HepG2 (cell line): Measurements from ENCODE around the gene TPRN. TPM values are rescaled to one million over a fixed set of nuclear protein-coding genes. Genes with fewer than 3 reads are reported as not detected.
A peak's percentile ranks its signal among the peaks of the same experiment; 100 is the strongest.

Source experiments
- ASH2L ChIP-seq: fragments of 300-600, 200-600 bp; sonication (generic); IDR thresholded peaks from 2 replicates; pipeline ENCODE4 v1.7.0; 2017; ENCODE audit warnings: low read depth, mild to moderate bottlenecking, moderate library complexity, mixed read lengths, low read length; ENCODE audit not compliant: insufficient read length
- CEBPG ChIP-seq: IDR thresholded peaks from 2 replicates; pipeline ENCODE4 v1.6.1; 2016
- MIER2 ChIP-seq: IDR thresholded peaks from 2 replicates; pipeline ENCODE4 v1.6.1; 2016; ENCODE audit warnings: missing biosample characterization, missing genetic modification reagents
- MTERF4 ChIP-seq: sonication (generic); formaldehyde crosslinking; IDR thresholded peaks from 2 replicates; pipeline ENCODE4 v1.8.0; 2023; ENCODE audit warnings: mild to moderate bottlenecking, missing genetic modification reagents
- SCMH1 ChIP-seq: sonication (generic); formaldehyde crosslinking; IDR thresholded peaks from 2 replicates; pipeline ENCODE4 v1.9.0; 2021; ENCODE audit warnings: missing genetic modification reagents, mild to moderate bottlenecking, borderline replicate concordance
- SRY ChIP-seq: sonication (generic); formaldehyde crosslinking; IDR thresholded peaks from 2 replicates; pipeline ENCODE4 v1.8.0; 2022; ENCODE audit warnings: mild to moderate bottlenecking, missing genetic modification reagents
- TARDBP ChIP-seq: sonication (generic); formaldehyde crosslinking; IDR thresholded peaks from 2 replicates; pipeline ENCODE4 v1.8.0; 2022; ENCODE audit warnings: mild to moderate bottlenecking, missing genetic modification reagents
- ZBTB49 ChIP-seq: sonication (generic); formaldehyde crosslinking; IDR thresholded peaks from 2 replicates; pipeline ENCODE4 v1.4.0; 2020; ENCODE audit warnings: missing genetic modification reagents, borderline replicate concordance
- ZEB1 ChIP-seq: IDR thresholded peaks from 2 replicates; pipeline ENCODE4 v1.6.1; 2012; ENCODE audit warnings: mild to moderate bottlenecking, low read depth, inconsistent platforms; ENCODE audit not compliant: insufficient replicate concordance
- ZNF280D ChIP-seq: sonication (generic); formaldehyde crosslinking; IDR thresholded peaks from 2 replicates; pipeline ENCODE4 v1.5.1; 2020; ENCODE audit warnings: mild to moderate bottlenecking, missing genetic modification reagents
- ZNF326 ChIP-seq: sonication (generic); formaldehyde crosslinking; IDR thresholded peaks from 2 replicates; pipeline ENCODE4 v1.4.0; 2020; ENCODE audit warnings: missing genetic modification reagents, borderline replicate concordance
- ZNF407 ChIP-seq: sonication (generic); formaldehyde crosslinking; IDR thresholded peaks from one replicate; pipeline ENCODE4 v1.5.1; 2020; ENCODE audit warnings: mild to moderate bottlenecking, missing genetic modification reagents; ENCODE audit errors: not compliant biosample characterization
- ZNF773 ChIP-seq: sonication (generic); formaldehyde crosslinking; IDR thresholded peaks from 2 replicates; pipeline ENCODE4 v1.4.0; 2020; ENCODE audit warnings: missing genetic modification reagents, borderline replicate concordance
- polyA plus RNA-seq, 8 experiments: library from polyadenylated mRNA; depleted of rRNA in 3 of 8; stranded (reverse) in 7 of 8; unstranded in 1 of 8; fragments of >200 nt; fragmentation: Illumina TruSeq in 4 of 8; extraction: Trizol in 4 of 8; gene quantifications; 2 replicates each; pipeline versions ENCODE4 v1.2.1 to v1.2.3, GENCODE V29; 2011 to 2016; ENCODE audit warnings: low read depth in 4 of 8, missing spikeins in 1 of 8, mixed read lengths in 1 of 8; ENCODE audit not compliant: insufficient read depth in 1 of 8
- total RNA-seq, 5 experiments: library from RNA; depleted of rRNA; stranded (reverse); fragments of >200 nt; fragmentation: Illumina TruSeq; extraction: Trizol; gene quantifications; 2 replicates each; pipeline ENCODE4 v1.2.3, GENCODE V29; 2016; ENCODE audit warnings: low read depth in 1 of 5

TPRN gene
- total and polyA plus RNA-seq, 2 of the 13 experiments (the other 11 are each of a cell fraction or from before 2014, with no cell fraction given): 10.1 to 19.2 TPM

GRCh38 chr9:137235424-137236237, 35.1 kb upstream of the TPRN start (continued):
- TF ChIP-seq ZBTB49 (CRISPR knock-in tag): no peak
- no peak; the same call in 1 of the 2 replicates for TF ChIP-seq ZNF326 (CRISPR knock-in tag)
- peak; percentile 26; the same call in 1 of the 2 replicates for TF ChIP-seq TARDBP (CRISPR knock-in tag)
- peak; percentile 8; the same call in 1 of the 2 replicates for TF ChIP-seq SRY
- no peak for TF ChIP-seq CEBPG (CRISPR knock-in tag)
- no peak for TF ChIP-seq MIER2
- TF ChIP-seq ZNF407 (CRISPR knock-in tag): no peak
- peak; percentile 79; the same call in 1 of the 2 replicates for TF ChIP-seq MTERF4 (CRISPR knock-in tag)
- peak; percentile 52; the same call in 1 of the 2 replicates for TF ChIP-seq ZNF773
- no peak for TF ChIP-seq SCMH1
- TF ChIP-seq ZNF280D (CRISPR knock-in tag): no peak
- no peak for TF ChIP-seq ZEB1
- no peak for TF ChIP-seq ASH2L
